Activated naive CD4-positive, alpha-beta T cell treated with anti-CD3 and anti-CD28 coated beads, Interleukin-2, amount 50 U/mL, for 24 hours (primary cell): ENCODE data around the gene CDC20.
A peak's percentile ranks its signal among the peaks of the same experiment; 100 is the strongest.
"Not testable (repeated sequence)": the region's sequence is repeated elsewhere in the genome, so short reads cannot be mapped to it uniquely, and the experiment has no call there.

Source experiments
- H3K27ac Mint-ChIP-seq: one replicate; pipeline ENCODE4 v1.8.0; 2021; ENCODE audit warnings: mild to moderate bottlenecking, mixed read lengths
- H3K27me3 Mint-ChIP-seq: one replicate; pipeline ENCODE4 v1.8.0; 2021; ENCODE audit warnings: mixed read lengths
- H3K36me3 Mint-ChIP-seq: one replicate; pipeline ENCODE4 v1.8.0; 2021; ENCODE audit warnings: mixed read lengths
- H3K4me1 Mint-ChIP-seq: one replicate; pipeline ENCODE4 v1.8.0; 2021; ENCODE audit warnings: mixed read lengths
- H3K4me3 Mint-ChIP-seq: one replicate; pipeline ENCODE4 v1.8.0; 2021; ENCODE audit warnings: mild to moderate bottlenecking, mixed read lengths
- H3K9me3 Mint-ChIP-seq: one replicate; pipeline ENCODE4 v1.8.0; 2021; ENCODE audit warnings: mixed read lengths

The CDC20 gene

DNA sequence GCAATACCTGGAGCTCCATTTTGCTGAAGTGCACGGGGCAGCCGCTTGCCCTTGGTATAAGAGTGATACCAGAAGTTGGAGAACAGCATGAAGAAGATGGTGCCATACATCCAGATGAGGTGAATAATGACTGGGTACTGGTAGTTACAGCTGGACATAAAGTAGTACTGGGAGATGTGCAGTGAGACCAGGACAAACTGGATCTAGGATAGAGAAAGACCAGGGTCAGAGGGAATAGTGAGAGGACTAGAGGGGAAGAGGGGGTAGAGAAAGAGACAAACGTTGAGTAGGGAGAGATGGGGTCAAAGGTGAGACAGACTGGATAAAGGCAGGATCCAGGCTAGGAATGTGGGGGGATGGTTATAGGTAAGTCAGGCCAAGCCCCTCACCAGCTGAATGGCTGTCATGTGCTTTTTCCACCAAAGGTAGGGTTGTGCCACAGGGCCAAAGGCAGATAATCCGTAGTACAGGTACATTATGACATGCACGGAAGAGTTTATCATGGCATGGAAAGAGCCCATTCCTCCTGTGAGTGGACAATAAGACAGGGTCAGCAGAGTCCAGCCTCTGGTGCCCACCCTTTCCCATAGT, 5.2 kb downstream of the CDC20 start:
- H3K4me3 Mint-ChIP-seq = no peak overlapping the region
- peaks cover 3% of the 10 kb centered on the region for H3K36me3 Mint-ChIP-seq
- H3K27ac Mint-ChIP-seq = peak overlapping the region; percentile 42
- H3K27me3 Mint-ChIP-seq = no peaks in the 10 kb centered on the region
- H3K4me1 Mint-ChIP-seq = peaks cover 30% of the 10 kb centered on the region
- H3K9me3 Mint-ChIP-seq = no peaks in the 10 kb centered on the region

- Mint-ChIP-seq H3K27me3 (no peaks in the 10 kb centered on the region), H3K9me3 (no peaks in the 10 kb centered on the region), H3K36me3 (peaks cover 3% of the 10 kb centered on the region), H3K4me1 (peaks cover 27% of the 10 kb centered on the region), H3K4me3 (peak overlapping the region; percentile 90), H3K27ac (peak overlapping the region; percentile 69)
These were observed 6.9 kb downstream of the CDC20 start for GRCh38 chr1:43365678-43366077.

DNA sequence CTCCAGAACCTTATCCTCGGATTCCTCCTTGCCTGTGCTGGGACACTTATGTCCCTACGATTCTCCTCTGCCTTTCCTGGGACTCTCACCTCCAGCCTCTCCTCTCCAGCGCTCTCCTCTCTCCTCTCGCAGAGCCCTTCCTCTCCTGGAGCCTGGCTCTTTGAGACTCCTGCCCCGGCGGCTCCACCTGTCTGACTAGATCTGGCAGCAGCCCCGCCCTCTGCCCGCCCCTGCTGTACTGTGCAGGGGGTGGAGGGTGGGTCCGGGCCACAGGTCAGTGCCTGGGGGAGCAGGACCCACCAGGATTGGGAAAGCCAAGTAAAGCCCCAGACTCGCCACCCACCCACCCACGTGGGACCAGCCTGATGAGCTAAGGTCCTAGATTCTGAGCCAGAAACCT, 7.4 kb downstream of the CDC20 start:
- no peaks in the 10 kb centered on the region for H3K27me3 Mint-ChIP-seq
- peaks cover 3% of the 10 kb centered on the region for H3K36me3 Mint-ChIP-seq
- no peaks in the 10 kb centered on the region for H3K9me3 Mint-ChIP-seq
- H3K4me1 Mint-ChIP-seq = peaks cover 32% of the 10 kb centered on the region
- H3K27ac Mint-ChIP-seq = peak overlapping the region; percentile 69
- peak overlapping the region; percentile 90 for H3K4me3 Mint-ChIP-seq

DNA sequence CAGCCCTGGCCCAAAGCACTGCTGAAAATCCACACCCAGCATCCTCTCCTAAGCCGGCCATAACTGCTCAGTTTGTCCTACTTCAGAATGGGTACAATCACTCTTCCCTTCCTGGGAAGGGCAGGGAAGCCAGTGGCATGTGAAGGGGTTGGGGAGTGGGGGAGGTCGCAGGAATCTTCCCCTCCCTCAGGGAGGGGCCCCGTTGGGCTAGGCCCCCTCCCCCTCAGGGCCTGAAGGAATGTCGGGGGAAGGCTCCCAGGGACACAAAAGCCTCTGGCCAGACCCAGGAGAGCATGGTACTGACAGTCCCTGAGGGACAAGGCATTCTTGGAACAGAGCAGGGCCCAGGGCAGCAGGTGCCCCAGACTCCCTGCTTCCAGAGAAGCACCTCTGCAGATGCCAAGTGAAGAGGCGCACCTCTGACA, 7.8 kb downstream of the CDC20 start:
- Mint-ChIP-seq H3K27ac (peak overlapping the region; percentile 96), H3K9me3 (no peaks in the 10 kb centered on the region), H3K4me1 (peaks cover 36% of the 10 kb centered on the region), H3K27me3 (no peaks in the 10 kb centered on the region), H3K36me3 (peaks cover 3% of the 10 kb centered on the region), H3K4me3 (peak overlapping the region; percentile 90)

DNA sequence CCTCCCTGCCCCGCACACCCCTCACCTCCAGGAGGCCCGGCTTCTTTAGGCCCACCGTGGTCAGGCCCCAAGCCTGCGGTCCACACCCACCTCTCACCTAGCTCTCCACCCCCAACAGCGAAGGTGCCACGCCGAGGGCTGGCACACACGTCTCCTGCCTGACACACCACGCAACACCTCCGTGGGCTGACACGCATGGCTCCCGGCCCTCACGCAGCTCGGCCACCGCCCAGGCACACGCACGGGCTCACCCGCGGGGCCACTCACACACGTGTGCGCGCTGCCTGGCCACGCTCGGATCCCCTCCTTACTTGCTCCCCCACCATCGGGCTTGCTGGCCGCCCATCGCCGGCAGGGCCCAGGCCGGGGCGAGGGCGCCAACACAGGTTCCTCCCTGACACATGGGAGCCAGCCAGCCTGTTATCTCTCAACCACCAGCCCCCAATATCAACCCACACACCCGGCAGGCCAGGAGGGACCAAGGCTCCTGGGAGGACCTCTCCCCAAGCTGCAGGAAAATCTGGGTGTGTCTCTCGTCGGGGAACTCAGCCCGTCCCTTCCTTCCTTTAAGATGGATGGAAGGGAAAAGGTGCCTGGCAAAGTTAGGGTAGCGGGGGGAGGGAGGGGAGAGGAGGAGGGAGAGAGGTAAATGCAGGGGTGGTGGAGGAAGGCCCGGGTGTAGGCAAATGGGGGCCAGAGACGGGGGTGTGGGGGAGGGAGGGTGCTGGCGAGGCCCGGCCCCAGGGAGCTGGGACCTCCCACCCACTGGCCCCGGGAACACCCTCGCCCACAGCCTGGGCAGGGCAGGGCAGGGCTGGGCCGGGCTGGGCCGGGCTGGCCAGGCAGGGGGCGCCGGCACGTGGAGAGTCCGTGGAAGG, 8.5 kb downstream of the CDC20 start:
- peaks cover 36% of the 10 kb centered on the region for H3K4me1 Mint-ChIP-seq
- peak overlapping the region; percentile 90 for H3K4me3 Mint-ChIP-seq
- no peaks in the 10 kb centered on the region for H3K9me3 Mint-ChIP-seq
- H3K36me3 Mint-ChIP-seq = peaks cover 3% of the 10 kb centered on the region
- H3K27me3 Mint-ChIP-seq = no peaks in the 10 kb centered on the region
- H3K27ac Mint-ChIP-seq = peak overlapping the region; percentile 96

- Mint-ChIP-seq H3K27me3 (no peaks in the 10 kb centered on the region), H3K4me3 (peak within 1 kb of the TSS; percentile 94), H3K4me1 (peaks cover 36% of the 10 kb centered on the region), H3K27ac (peak within 1 kb of the TSS; percentile 96), H3K9me3 (no peaks in the 10 kb centered on the region), H3K36me3 (peaks cover 3% of the 10 kb centered on the region)
These were observed 9.3 kb downstream of the CDC20 start, which contains the start of gene ELOVL1 for GRCh38 chr1:43367904-43368645. Gene ELOVL1 (minus strand): TSS chr1:43368011. CDS start chr1:43365609, 2,402 bp downstream.

DNA sequence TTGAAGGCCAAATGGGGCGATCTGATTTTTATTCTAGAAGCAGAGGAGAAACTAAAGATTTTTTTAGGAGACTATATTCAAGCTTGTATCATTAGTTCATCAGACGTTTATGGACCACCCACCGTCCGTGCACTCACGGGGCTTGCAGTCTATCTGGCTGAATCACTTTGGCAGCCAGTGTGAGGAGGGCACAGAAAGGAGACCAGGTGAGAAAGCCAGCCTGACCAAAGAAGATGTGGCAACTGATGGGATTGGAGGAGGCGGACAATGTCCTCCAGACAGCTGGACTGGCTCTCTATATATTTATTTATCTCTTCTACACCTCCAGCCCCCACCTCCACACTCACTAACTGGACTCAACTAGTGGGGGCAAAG, 9.9 kb downstream of the CDC20 start:
- Mint-ChIP-seq H3K27ac (peak overlapping the region; percentile 88), H3K4me3 (peak overlapping the region; percentile 94), H3K9me3 (no peaks in the 10 kb centered on the region), H3K36me3 (peaks cover 3% of the 10 kb centered on the region), H3K4me1 (peaks cover 36% of the 10 kb centered on the region), H3K27me3 (no peaks in the 10 kb centered on the region)

GRCh38 chr1:43369779-43370178, 11.0 kb downstream of the CDC20 start:
- H3K27ac Mint-ChIP-seq, H3K9me3 Mint-ChIP-seq, H3K36me3 Mint-ChIP-seq, H3K27me3 Mint-ChIP-seq, H3K4me3 Mint-ChIP-seq: not testable (repeated sequence)
- H3K4me1 Mint-ChIP-seq = peaks cover 36% of the 10 kb centered on the region

GRCh38 chr1:43370564-43370963, 11.8 kb downstream of the CDC20 start:
- peak overlapping the region; percentile 44 for H3K27ac Mint-ChIP-seq
- H3K4me1 Mint-ChIP-seq = peaks cover 29% of the 10 kb centered on the region
- H3K4me3 Mint-ChIP-seq = no peak overlapping the region
- no peaks in the 10 kb centered on the region for H3K9me3 Mint-ChIP-seq
- H3K36me3 Mint-ChIP-seq = no peaks in the 10 kb centered on the region
- no peaks in the 10 kb centered on the region for H3K27me3 Mint-ChIP-seq

GRCh38 chr1:43372172-43372571, 13.4 kb downstream of the CDC20 start:
- H3K27me3 Mint-ChIP-seq = no peaks in the 10 kb centered on the region
- no peak overlapping the region for H3K27ac Mint-ChIP-seq
- no peak overlapping the region for H3K4me3 Mint-ChIP-seq
- H3K36me3 Mint-ChIP-seq = no peaks in the 10 kb centered on the region
- no peaks in the 10 kb centered on the region for H3K9me3 Mint-ChIP-seq
- H3K4me1 Mint-ChIP-seq = peaks cover 27% of the 10 kb centered on the region

GRCh38 chr1:43373066-43373940, 14.5 kb downstream of the CDC20 start:
- H3K4me1 Mint-ChIP-seq = peaks cover 25% of the 10 kb centered on the region
- no peak overlapping the region for H3K4me3 Mint-ChIP-seq
- no peaks in the 10 kb centered on the region for H3K27me3 Mint-ChIP-seq
- H3K9me3 Mint-ChIP-seq = no peaks in the 10 kb centered on the region
- peaks cover 1% of the 10 kb centered on the region for H3K36me3 Mint-ChIP-seq
- H3K27ac Mint-ChIP-seq = no peak overlapping the region

DNA sequence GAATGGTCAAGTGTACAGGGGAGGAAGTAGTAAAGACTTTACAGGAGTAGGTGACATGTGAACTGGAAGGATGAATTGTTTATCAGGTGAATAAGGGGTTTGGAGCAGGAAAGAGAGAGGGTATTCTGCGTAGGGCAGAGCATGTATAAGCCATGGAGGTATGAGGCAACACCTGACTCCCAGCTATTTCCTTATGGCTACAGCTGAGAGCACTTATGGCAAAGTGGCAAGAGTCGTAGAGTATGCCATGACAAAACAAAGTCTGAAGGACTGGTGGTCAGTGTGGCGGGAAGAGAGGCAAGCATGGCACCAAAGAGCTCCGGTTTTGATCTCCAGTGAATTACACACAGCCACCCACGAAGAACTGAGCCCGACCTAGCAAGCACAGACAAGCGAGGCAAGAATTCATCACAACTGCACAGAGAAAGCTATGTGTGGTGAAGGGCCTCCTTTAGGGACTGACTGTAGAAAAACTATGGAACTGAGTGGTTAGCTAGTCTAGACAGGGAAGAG, 18.0 kb downstream of the CDC20 start:
- H3K4me3 Mint-ChIP-seq = no peak overlapping the region
- H3K9me3 Mint-ChIP-seq = no peaks in the 10 kb centered on the region
- peaks cover 13% of the 10 kb centered on the region for H3K4me1 Mint-ChIP-seq
- H3K27ac Mint-ChIP-seq = peak overlapping the region; percentile 20
- no peaks in the 10 kb centered on the region for H3K27me3 Mint-ChIP-seq
- peaks cover 8% of the 10 kb centered on the region for H3K36me3 Mint-ChIP-seq

DNA sequence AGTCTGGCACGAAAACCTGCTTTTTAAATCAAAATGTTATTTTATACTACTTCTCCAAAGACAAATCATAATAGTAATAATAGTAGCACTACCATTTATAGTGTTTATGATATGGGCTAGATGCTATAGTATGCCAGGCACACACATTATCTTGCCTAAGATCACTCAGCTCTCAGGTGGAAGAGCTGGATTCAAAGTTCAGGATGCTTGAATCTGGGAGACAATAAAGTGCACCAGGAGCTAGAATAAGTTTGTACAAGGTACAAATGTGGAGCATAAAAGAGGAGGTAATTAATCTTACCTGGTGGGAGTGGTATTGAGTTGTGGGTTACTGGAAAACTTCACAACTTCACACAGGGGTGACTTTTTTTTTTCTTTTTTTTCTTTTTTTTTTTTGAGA, 19.1 kb downstream of the CDC20 start:
- Mint-ChIP-seq H3K4me3 (no peak overlapping the region), H3K36me3 (peaks cover 8% of the 10 kb centered on the region), H3K27ac (no peak overlapping the region), H3K9me3 (no peaks in the 10 kb centered on the region), H3K4me1 (peaks cover 16% of the 10 kb centered on the region), H3K27me3 (no peaks in the 10 kb centered on the region)

DNA sequence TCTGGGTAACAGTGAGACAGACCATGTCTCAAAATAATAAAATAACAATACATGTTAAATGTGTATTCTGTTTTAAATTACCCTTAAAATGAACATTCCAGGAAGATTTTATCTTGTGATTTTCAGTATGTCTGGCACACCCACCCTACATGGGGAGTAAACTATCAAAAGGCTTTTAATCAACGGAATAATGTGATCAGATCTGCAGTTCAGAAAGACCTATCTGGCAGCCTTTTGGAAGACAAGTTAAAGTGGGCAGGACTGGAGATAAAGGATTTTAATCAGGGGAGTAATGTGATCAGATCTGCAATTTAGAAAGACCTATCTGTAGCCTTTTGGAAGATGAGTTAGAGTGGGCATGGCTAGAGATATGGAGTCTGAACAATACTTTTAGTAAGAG, 20.7 kb downstream of the CDC20 start:
- H3K4me1 Mint-ChIP-seq = peaks cover 16% of the 10 kb centered on the region
- H3K27me3 Mint-ChIP-seq = no peaks in the 10 kb centered on the region
- H3K36me3 Mint-ChIP-seq = peaks cover 8% of the 10 kb centered on the region
- H3K9me3 Mint-ChIP-seq = no peaks in the 10 kb centered on the region
- H3K27ac Mint-ChIP-seq = no peak overlapping the region
- H3K4me3 Mint-ChIP-seq = no peak overlapping the region

DNA sequence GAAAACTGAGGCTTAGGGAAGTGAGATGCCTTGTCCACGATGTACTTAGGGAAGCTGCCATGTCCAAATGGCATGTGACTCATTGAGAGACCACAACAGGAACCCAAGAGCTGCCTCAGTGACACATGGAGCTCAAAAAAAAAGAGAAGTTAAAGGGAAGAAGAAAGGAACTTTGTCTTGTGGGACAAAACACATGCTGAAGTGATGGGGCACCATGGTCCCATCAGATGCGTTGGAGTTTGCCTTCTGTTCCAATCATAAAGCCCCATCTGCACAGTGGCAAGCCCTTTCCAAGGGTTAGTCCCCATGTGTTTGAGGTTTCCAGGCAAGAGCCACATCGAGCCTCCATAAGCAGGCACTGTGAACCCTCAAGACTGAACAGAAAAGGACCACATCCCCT, 22.8 kb downstream of the CDC20 start:
- peaks cover 12% of the 10 kb centered on the region for H3K36me3 Mint-ChIP-seq
- no peak overlapping the region for H3K4me3 Mint-ChIP-seq
- H3K27me3 Mint-ChIP-seq = no peaks in the 10 kb centered on the region
- no peaks in the 10 kb centered on the region for H3K9me3 Mint-ChIP-seq
- H3K27ac Mint-ChIP-seq = peak overlapping the region; percentile 14
- peaks cover 17% of the 10 kb centered on the region for H3K4me1 Mint-ChIP-seq
